Neural progenitor cell (in vitro differentiated cells): Measurements from ENCODE around the gene HERC2. TPM values are rescaled to one million over a fixed set of nuclear protein-coding genes. Genes with fewer than 3 reads are reported as not detected.
"Not testable (repeated sequence)": the region's sequence is repeated elsewhere in the genome, so short reads cannot be mapped to it uniquely, and the experiment has no call there.

Source experiments
- DNase-seq: peaks from one replicate; pipeline ENCODE4 v3.0.0-alpha.2; 2016; ENCODE audit warnings: low spot score
- H2AFZ ChIP-seq: fragments of 200-600 bp; sonication (generic); replicated peaks from 2 replicates; pipeline ENCODE4 v1.6.1; 2016; ENCODE audit warnings: antibody characterized with exemption
- H3F3A ChIP-seq: fragments of 200-600 bp; sonication (generic); 2 replicates; pipeline ENCODE4 v1.6.1; 2016; ENCODE audit warnings: antibody characterized with exemption, low read depth
- H3K27ac ChIP-seq: fragments of 200-600 bp; sonication (generic); 2 replicates; pipeline ENCODE4 v1.5.1; 2016; ENCODE audit warnings: mild to moderate bottlenecking
- H3K27me3 ChIP-seq: fragments of 200-600 bp; sonication (generic); 2 replicates; pipeline ENCODE4 v1.6.1; 2016; ENCODE audit warnings: mild to moderate bottlenecking, moderate library complexity
- H3K36me3 ChIP-seq: fragments of 200-600 bp; sonication (generic); 2 replicates; pipeline ENCODE4 v1.5.1; 2016
- H3K4me1 ChIP-seq: fragments of 200-600 bp; sonication (generic); 2 replicates; pipeline ENCODE4 v1.6.1; 2016; ENCODE audit warnings: mixed run types
- H3K4me2 ChIP-seq: fragments of 200-600 bp; sonication (generic); 2 replicates; pipeline ENCODE4 v1.6.1; 2016
- H3K4me3 ChIP-seq: fragments of 200-600 bp; sonication (generic); 2 replicates; pipeline ENCODE4 v1.5.1; 2016
- H3K79me2 ChIP-seq: fragments of 200-600 bp; sonication (generic); 2 replicates; pipeline ENCODE4 v1.6.1; 2016; ENCODE audit warnings: low read depth
- H3K9ac ChIP-seq: fragments of 200-600 bp; sonication (generic); 2 replicates; pipeline ENCODE4 v1.6.1; 2016
- H3K9me3 ChIP-seq: fragments of 200-600 bp; sonication (generic); 2 replicates; pipeline ENCODE4 v1.5.1; 2016; ENCODE audit warnings: low read depth
- H4K20me1 ChIP-seq: fragments of 200-600 bp; sonication (generic); 2 replicates; pipeline ENCODE4 v1.6.1; 2016; ENCODE audit warnings: low read depth
- H3K27ac Mint-ChIP-seq: 3 replicates; pipeline ENCODE4 v1.8.0; 2021; ENCODE audit warnings: mixed read lengths
- H3K27me3 Mint-ChIP-seq: 2 replicates; pipeline ENCODE4 v1.8.0; 2022; ENCODE audit warnings: low read depth, mild to moderate bottlenecking, inconsistent platforms, moderate library complexity, mixed read lengths; ENCODE audit not compliant: insufficient read depth
- H3K36me3 Mint-ChIP-seq: 3 replicates; pipeline ENCODE4 v1.8.0; 2021; ENCODE audit warnings: mixed read lengths
- H3K4me1 Mint-ChIP-seq: 3 replicates; pipeline ENCODE4 v1.8.0; 2021; ENCODE audit warnings: mixed read lengths
- H3K4me3 Mint-ChIP-seq: 3 replicates; pipeline ENCODE4 v1.8.0; 2021; ENCODE audit warnings: mild to moderate bottlenecking, moderate library complexity, mixed read lengths
- H3K9me3 Mint-ChIP-seq: 3 replicates; pipeline ENCODE4 v1.8.0; 2020; ENCODE audit warnings: mixed read lengths
- total RNA-seq: library from RNA; depleted of rRNA; stranded (reverse); fragments of >200 nt; gene quantifications from 2 replicates; pipeline ENCODE4 v1.2.3, GENCODE V29; 2015; ENCODE audit warnings: low replicate concordance

Gene HERC2
- total RNA-seq, 1 donor from 2014 or later, result 15.3 TPM

DNA sequence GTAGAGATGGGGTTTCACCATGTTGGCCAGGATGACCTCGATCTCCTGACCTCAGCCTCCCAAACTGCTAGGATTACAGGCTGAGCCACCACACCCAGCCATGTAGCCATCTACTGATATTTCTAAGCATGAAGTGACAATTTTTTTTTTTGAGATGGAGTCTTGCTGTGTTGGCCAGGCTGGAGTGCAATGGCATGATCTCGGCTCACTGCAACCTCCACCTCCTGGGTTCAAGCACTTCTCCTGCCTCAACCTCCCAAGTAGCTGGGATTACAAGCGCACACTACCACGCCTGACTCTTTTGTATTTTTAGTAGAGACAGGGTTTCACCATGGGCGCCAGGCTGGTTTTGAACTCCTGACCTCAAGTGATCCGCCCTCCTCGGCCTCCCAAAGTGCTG, 5.0 kb downstream of the HERC2 start:
- not testable (repeated sequence) for H3K27me3 Mint-ChIP-seq, H3K36me3 ChIP-seq, H3K4me2 ChIP-seq, H3K4me1 ChIP-seq, H3K9me3 Mint-ChIP-seq, H3K4me3 Mint-ChIP-seq, H3K27ac Mint-ChIP-seq, H3K9me3 ChIP-seq, DNase-seq, H2AFZ ChIP-seq, H4K20me1 ChIP-seq, H3K27me3 ChIP-seq, H3K4me3 ChIP-seq, H3K27ac ChIP-seq, H3K4me1 Mint-ChIP-seq, H3F3A ChIP-seq, H3K9ac ChIP-seq
- H3K79me2 ChIP-seq, result peaks cover 39% of the 10 kb centered on the region
- peaks cover 40% of the 10 kb centered on the region for H3K36me3 Mint-ChIP-seq

GRCh38 chr15:28310454-28310853, 11.5 kb downstream of the HERC2 start:
- not testable (repeated sequence) for H2AFZ ChIP-seq, H3K27ac Mint-ChIP-seq, H3K4me1 ChIP-seq, H3K36me3 ChIP-seq, H3K27ac ChIP-seq, H3F3A ChIP-seq, DNase-seq, H3K4me2 ChIP-seq, H3K4me3 Mint-ChIP-seq, H3K27me3 ChIP-seq, H3K9me3 ChIP-seq, H3K27me3 Mint-ChIP-seq, H3K4me1 Mint-ChIP-seq, H3K9ac ChIP-seq, H3K4me3 ChIP-seq, H4K20me1 ChIP-seq
- Mint-ChIP-seq H3K36me3 (peaks cover 53% of the 10 kb centered on the region), H3K9me3 (peaks cover 44% of the 10 kb centered on the region)
- H3K79me2 ChIP-seq, result peaks cover 16% of the 10 kb centered on the region

GRCh38 chr15:28308718-28309117, 13.3 kb downstream of the HERC2 start:
- peaks cover 41% of the 10 kb centered on the region for H3K9me3 Mint-ChIP-seq
- H3K36me3 Mint-ChIP-seq, result peaks cover 40% of the 10 kb centered on the region
- not testable (repeated sequence) for H3K4me3 Mint-ChIP-seq

DNA sequence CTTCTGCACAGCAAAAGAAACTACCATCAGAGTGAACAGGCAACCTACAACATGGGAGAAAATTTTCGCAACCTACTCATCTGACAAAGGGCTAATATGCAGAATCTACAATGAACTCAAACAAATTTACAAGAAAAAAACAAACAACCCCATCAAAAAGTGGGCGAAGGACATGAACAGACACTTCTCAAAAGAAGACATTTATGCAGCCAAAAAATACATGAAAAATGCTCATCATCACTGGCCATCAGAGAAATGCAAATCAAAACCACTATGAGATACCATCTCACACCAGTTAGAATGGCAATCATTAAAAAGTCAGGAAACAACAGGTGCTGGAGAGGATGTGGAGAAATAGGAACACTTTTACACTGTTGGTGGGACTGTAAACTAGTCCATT, 16.3 kb downstream of the HERC2 start:
- not testable (repeated sequence) for H3K27me3 Mint-ChIP-seq, H3K9me3 ChIP-seq
- H3K36me3 Mint-ChIP-seq, result peaks cover 35% of the 10 kb centered on the region

More at GRCh38 chr15:28308718-28309117, 13.3 kb downstream of the HERC2 start:
- H3K9me3 ChIP-seq, H3K9ac ChIP-seq, H3K79me2 ChIP-seq, H3K4me1 ChIP-seq, H3K4me3 ChIP-seq, H4K20me1 ChIP-seq, DNase-seq, H3K36me3 ChIP-seq, H3K27me3 ChIP-seq, H3K4me2 ChIP-seq, H3K27ac Mint-ChIP-seq, H3F3A ChIP-seq, H3K27me3 Mint-ChIP-seq, H3K27ac ChIP-seq, H2AFZ ChIP-seq, H3K4me1 Mint-ChIP-seq: not testable (repeated sequence)

DNA sequence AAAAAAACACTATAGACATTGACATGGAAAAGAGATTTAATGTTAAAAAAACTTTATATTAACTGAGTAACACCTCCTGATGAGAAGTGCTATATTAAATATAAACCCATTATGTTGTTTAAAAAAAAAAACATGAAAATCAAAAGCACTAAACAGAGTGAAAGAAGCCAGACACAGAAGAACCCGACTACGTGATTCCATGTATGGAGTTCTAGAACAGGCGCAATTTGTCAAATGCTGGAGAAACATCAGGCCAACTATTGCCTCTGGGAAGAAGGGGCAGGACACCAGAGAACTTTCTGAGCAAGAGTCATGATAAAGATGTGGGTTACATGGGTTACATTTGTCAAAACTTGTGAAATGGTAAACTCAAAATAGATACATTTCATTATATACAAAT, 24.5 kb downstream of the HERC2 start:
- not testable (repeated sequence) for H4K20me1 ChIP-seq, H3K4me3 Mint-ChIP-seq

More for the DNA sequence above, 16.3 kb downstream of the HERC2 start:
- DNase-seq, H3K4me3 ChIP-seq, H3K27me3 ChIP-seq, H3K27ac ChIP-seq, H3F3A ChIP-seq, H2AFZ ChIP-seq, H3K4me3 Mint-ChIP-seq, H3K4me1 Mint-ChIP-seq, H4K20me1 ChIP-seq, H3K36me3 ChIP-seq, H3K9ac ChIP-seq, H3K79me2 ChIP-seq, H3K27ac Mint-ChIP-seq, H3K4me2 ChIP-seq, H3K4me1 ChIP-seq: not testable (repeated sequence)
- peaks cover 41% of the 10 kb centered on the region for H3K9me3 Mint-ChIP-seq

DNA sequence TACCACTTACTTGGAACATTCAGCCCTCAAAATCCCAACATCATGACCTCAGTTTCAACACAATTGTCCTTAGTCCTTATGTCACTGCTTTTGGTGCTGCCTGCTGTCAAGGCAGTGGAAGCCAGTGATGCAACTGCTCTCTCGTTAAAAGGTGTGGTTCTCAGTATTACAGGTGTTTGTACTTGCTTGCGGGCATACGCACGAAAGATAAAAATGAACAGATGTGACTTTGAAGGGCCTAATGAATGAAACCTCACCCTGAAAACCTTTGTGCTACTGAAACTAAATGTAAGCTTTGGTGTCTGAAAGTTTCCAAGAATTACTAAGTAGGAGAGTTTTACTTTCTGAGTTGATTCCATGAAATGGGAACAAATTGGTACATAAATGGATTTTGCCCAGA, 25.2 kb downstream of the HERC2 start:
- not testable (repeated sequence) for H3K9me3 ChIP-seq

More for the DNA sequence above, 24.5 kb downstream of the HERC2 start:
- H3K4me1 Mint-ChIP-seq, result peaks cover 14% of the 10 kb centered on the region
- H3K4me1 ChIP-seq, H3K36me3 ChIP-seq, H3K27ac ChIP-seq, H3K9me3 Mint-ChIP-seq, H3K79me2 ChIP-seq, H3K4me3 ChIP-seq, H3K27me3 ChIP-seq, DNase-seq, H3K4me2 ChIP-seq, H3K9me3 ChIP-seq, H3K9ac ChIP-seq, H2AFZ ChIP-seq, H3K27me3 Mint-ChIP-seq, H3F3A ChIP-seq, H3K27ac Mint-ChIP-seq: not testable (repeated sequence)
- H3K36me3 Mint-ChIP-seq, result peaks cover 23% of the 10 kb centered on the region

GRCh38 chr15:28295009-28295563, 26.9 kb downstream of the HERC2 start:
- H3K4me2 ChIP-seq, H3K4me3 Mint-ChIP-seq: not testable (repeated sequence)

More for the DNA sequence above, 25.2 kb downstream of the HERC2 start:
- not testable (repeated sequence) for H3K79me2 ChIP-seq, H3K27me3 Mint-ChIP-seq, H3K9ac ChIP-seq, H3K4me3 Mint-ChIP-seq, H3K27me3 ChIP-seq, DNase-seq, H3K27ac Mint-ChIP-seq, H4K20me1 ChIP-seq, H3F3A ChIP-seq, H3K9me3 Mint-ChIP-seq, H3K27ac ChIP-seq, H3K4me3 ChIP-seq, H3K4me2 ChIP-seq, H2AFZ ChIP-seq, H3K36me3 ChIP-seq, H3K4me1 ChIP-seq
- Mint-ChIP-seq H3K4me1 (peaks cover 14% of the 10 kb centered on the region), H3K36me3 (peaks cover 27% of the 10 kb centered on the region)

GRCh38 chr15:28294560-28294959, 27.4 kb downstream of the HERC2 start:
- peaks cover 14% of the 10 kb centered on the region for H3K4me1 Mint-ChIP-seq
- H3K36me3 Mint-ChIP-seq, result peaks cover 47% of the 10 kb centered on the region
- H3K9me3 ChIP-seq, H3K27ac ChIP-seq, DNase-seq, H3K4me1 ChIP-seq, H2AFZ ChIP-seq, H3F3A ChIP-seq, H3K79me2 ChIP-seq, H3K9ac ChIP-seq, H3K27me3 Mint-ChIP-seq, H3K4me3 ChIP-seq, H4K20me1 ChIP-seq, H3K27ac Mint-ChIP-seq, H3K27me3 ChIP-seq, H3K4me2 ChIP-seq, H3K4me3 Mint-ChIP-seq: not testable (repeated sequence)
- peaks cover 15% of the 10 kb centered on the region for H3K9me3 Mint-ChIP-seq
- peaks cover 11% of the 10 kb centered on the region for H3K36me3 ChIP-seq

More at GRCh38 chr15:28295009-28295563, 26.9 kb downstream of the HERC2 start:
- H3K27me3 ChIP-seq, H4K20me1 ChIP-seq, H3F3A ChIP-seq, H3K27ac ChIP-seq, H3K4me3 ChIP-seq, H3K9me3 ChIP-seq, H3K27me3 Mint-ChIP-seq, H3K79me2 ChIP-seq, H2AFZ ChIP-seq, H3K4me1 ChIP-seq, DNase-seq, H3K9ac ChIP-seq: not testable (repeated sequence)
- H3K27ac Mint-ChIP-seq, result peak overlapping the region; percentile 87
- peaks cover 41% of the 10 kb centered on the region for H3K36me3 Mint-ChIP-seq
- peaks cover 10% of the 10 kb centered on the region for H3K36me3 ChIP-seq
- peaks cover 14% of the 10 kb centered on the region for H3K4me1 Mint-ChIP-seq
- H3K9me3 Mint-ChIP-seq, result peaks cover 10% of the 10 kb centered on the region
